ENCODE results near the gene TTBK1.

DNA sequence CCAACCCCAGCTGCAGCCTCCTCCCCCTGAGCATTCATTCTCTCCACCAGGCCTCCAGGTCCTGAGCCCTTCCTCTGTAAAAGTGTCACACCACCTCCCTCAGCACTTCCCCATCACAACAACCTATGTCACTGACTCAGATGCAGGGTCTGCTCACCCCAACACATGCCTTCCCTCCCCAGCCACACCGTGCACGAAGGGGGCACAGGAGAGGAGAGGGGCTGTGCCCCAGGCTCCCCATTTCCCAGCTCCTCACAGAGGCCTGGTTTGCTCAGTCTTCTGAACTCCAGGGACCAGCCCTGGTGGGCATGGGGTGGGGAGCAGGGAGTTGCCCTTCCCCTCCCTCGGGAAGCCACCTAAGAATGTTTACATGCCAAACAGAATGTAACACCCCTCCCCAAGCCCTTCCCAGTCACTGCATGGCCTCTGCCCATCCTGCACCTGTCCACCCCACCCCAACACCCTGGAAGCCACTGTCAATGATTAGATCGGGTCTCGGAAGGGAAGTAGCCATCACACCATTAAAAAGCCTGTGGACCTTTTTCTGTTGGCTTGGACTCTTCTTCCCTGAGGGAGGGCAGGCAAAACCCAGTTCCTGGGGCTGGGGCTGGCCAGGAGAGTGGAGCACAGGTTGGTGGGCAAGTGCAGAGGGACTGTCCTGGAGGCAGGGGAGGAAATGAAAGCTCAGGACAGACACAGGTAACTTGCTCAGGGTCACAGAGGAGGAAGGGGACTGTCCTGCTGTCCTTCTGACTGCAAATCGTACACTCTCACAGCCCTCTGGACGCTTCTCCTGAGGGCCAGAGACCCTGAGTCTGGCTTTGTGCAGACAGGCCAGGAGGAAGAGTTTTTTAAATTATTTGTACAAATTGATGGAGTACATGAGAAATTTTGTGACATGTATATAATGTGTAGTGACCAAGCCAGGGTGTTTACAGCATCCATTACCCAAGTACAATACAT lies 44.7 kb downstream of the TTBK1 start:
- TF ChIP-seq, protein P1, sequence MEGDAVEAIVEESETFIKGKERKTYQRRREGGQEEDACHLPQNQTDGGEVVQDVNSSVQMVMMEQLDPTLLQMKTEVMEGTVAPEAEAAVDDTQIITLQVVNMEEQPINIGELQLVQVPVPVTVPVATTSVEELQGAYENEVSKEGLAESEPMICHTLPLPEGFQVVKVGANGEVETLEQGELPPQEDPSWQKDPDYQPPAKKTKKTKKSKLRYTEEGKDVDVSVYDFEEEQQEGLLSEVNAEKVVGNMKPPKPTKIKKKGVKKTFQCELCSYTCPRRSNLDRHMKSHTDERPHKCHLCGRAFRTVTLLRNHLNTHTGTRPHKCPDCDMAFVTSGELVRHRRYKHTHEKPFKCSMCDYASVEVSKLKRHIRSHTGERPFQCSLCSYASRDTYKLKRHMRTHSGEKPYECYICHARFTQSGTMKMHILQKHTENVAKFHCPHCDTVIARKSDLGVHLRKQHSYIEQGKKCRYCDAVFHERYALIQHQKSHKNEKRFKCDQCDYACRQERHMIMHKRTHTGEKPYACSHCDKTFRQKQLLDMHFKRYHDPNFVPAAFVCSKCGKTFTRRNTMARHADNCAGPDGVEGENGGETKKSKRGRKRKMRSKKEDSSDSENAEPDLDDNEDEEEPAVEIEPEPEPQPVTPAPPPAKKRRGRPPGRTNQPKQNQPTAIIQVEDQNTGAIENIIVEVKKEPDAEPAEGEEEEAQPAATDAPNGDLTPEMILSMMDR (conservative IDR thresholded peaks at IDR 0.05), result no peak
- TF ChIP-seq ZFX (IDR thresholded peaks at IDR 0.05), result no peak
